ENCODE data around the gene SCNN1A.
A peak's percentile ranks its signal among the peaks of the same experiment; 100 is the strongest.

SCNN1A gene

GRCh38 chr12:6367969-6368892 is 7.1 kb downstream of the SCNN1A start:
- DNase-seq: no peak

GRCh38 chr12:6367065-6367968 is 8.0 kb downstream of the SCNN1A start:
- peak; percentile 61 for DNase-seq

DNA sequence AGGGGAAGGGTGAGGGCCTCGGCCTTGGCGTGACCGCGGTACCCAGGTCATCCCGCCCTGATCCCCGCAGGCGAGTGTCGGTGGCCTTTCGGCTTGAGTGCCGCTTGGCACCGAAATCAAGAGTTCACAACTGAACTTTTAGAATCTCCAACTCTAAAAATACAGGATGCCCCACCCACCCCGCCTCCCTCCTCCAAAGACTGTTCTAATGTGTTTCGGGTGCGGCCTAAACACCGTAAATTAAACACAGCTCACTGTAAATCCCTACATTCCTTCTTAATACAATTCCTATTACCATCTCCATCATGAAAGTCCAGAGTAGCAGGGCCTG is 11.4 kb downstream of the SCNN1A start:
- no peak for DNase-seq

- DNase-seq: peak; percentile 54
These were observed 11.9 kb downstream of the SCNN1A start for GRCh38 chr12:6363330-6364043.

GRCh38 chr12:6363010-6363329 is 12.4 kb downstream of the SCNN1A start:
- no peak for DNase-seq

DNA sequence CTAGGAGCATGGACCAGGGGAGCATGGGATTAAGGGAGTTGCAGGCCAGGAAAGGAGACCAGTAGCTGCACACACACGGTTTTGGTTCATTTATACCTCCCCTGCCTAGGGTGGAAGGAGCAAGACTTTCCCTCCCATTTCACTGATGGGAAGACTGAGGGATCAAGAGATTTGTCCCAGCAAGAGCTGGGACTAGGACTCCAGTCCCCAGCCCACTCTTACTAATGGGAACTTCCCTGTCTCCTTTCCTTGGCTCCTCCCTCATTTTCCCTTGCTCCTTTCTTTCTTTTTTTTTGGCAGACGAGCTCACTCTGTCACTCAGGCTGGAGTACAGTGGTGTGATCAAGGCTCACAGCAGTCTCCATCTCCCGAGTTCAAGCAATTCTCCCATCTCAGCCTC is 13.0 kb downstream of the SCNN1A start:
- no peak for DNase-seq

GRCh38 chr12:6361834-6362233 is 13.5 kb downstream of the SCNN1A start:
- no peak for DNase-seq

DNA sequence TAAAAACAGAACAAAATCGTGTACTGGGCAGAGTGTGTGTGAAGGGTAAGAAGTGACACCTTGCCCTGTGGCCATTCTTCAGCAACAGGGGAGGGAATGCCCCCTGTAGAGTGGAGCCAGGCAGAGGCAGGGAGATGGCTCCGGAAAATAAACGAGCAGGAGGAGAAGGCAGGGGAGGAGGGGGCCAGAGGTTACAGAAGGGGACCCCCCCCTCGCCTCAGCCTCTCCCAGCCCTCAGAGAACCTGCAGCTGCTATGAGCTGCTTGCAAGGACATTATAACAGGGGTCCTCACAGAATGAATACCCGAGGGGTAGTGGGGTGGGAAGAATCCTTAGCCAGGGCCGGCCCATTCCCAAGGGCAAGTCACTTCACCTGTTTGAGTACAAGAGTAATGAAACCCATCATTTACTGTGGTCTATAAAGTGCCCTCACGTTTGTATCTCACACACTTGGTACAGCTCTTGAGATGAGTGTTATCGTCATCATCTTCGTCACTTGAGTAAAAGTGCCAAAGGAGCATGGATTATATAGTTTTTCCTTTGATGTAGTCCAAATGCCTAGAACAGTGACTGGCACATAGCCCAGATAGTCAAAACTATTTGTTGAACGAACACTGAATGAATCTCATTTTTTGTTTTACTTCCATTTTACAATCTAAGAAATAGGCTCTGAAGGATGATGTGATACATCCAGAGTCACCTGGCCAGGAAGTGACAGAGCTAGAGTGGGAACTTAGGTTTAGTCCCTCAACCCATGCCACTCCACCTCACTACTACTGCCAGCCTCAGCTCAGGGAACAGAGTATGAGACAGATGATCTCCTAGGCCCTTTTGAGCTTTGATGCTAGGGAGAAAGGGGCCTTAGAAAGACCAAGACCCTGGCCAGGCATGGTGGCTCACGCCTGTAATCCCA is 14.5 kb downstream of the SCNN1A start:
- no peak for DNase-seq

- DNase-seq: no peak
These were observed 15.2 kb downstream of the SCNN1A start for GRCh38 chr12:6360080-6360571.

GRCh38 chr12:6358881-6359280 is 16.5 kb downstream of the SCNN1A start:
- no peak for DNase-seq

GRCh38 chr12:6356374-6356820 is 19.0 kb downstream of the SCNN1A start:
- no peak for DNase-seq

DNA sequence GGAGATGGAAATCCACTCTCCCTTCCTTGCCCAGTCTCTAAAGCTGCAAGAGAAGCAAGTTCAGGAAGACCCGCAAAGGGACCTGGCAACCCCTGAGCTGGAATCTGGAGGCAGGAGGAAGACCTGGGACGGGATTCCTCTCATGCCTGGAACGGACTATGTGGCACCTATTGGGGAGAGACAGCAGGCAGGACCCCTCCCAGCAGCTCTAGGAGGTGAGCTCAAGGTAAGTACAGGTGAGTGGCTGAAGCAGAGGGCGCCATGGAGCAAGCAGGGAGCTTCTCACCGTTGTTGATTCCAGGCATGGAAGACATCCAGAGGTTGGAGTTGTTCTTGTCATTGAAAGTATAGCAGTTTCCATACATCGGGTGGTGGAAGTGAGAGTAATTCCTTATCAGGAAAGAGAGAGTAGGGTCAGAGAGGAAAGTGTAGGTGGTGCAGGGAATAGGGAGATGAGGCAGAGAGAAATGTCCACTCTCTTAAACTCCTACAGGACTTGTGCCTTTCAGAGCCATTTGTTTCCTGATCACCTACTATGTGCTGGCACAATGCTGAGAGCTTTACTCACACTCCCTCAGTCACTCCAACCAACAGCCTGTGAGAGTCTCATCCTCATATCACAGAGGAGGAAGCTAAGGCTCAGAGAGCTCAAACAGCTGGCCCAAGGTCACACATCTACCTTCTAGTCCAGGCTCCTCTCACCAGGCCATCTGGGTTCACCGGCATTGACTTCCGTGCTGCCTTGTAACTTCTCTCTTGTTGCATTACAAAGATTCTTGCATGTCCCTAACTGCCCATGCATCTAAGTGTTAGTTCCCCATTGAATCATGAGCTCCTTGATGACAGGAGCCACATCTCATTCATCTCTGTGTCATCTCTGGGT is 19.6 kb downstream of the SCNN1A start:
- no peak for DNase-seq

DNA sequence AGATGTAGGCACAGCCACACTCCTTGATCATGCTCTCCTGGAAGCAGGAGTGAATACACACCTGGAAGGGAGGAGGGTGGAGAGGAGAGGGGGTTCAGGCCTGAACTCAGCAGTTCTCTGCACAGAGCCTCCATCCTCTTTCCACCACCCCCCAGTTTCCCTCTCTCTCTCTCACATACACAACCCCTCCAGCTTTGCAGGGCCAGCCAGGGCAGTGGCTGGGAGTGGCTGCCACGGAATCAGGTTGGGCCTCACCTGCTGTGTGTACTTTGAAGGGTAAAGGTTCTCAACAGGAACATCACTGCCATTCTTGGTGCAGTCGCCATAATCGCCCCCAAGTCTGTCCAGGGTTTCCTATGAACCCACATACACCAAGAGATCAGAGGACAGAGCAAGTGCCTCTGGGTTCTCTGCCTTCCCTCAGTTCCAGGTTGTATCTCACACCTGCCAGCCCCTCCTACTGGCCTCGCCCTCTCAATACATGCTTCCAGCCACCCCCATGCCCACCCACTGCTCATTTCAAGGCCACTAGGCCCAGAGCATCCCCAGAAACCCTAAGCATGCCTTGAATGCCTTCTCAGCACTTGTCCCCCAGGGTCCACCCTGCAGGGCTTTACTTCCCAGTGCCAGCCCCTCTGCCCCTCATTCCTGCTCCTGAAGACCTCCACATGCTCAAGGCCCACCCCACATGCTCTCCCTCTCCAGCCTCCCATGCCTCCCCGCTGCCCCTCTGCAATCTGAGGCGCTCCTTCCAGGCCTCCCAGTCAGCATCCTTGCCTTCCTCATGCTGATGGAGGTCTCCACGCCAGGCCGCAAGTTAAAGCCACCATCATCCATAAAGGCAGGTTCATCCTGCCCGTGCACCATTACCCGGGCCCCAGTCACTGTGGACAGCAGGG is 20.6 kb downstream of the SCNN1A start:
- DNase-seq: no peak

DNA sequence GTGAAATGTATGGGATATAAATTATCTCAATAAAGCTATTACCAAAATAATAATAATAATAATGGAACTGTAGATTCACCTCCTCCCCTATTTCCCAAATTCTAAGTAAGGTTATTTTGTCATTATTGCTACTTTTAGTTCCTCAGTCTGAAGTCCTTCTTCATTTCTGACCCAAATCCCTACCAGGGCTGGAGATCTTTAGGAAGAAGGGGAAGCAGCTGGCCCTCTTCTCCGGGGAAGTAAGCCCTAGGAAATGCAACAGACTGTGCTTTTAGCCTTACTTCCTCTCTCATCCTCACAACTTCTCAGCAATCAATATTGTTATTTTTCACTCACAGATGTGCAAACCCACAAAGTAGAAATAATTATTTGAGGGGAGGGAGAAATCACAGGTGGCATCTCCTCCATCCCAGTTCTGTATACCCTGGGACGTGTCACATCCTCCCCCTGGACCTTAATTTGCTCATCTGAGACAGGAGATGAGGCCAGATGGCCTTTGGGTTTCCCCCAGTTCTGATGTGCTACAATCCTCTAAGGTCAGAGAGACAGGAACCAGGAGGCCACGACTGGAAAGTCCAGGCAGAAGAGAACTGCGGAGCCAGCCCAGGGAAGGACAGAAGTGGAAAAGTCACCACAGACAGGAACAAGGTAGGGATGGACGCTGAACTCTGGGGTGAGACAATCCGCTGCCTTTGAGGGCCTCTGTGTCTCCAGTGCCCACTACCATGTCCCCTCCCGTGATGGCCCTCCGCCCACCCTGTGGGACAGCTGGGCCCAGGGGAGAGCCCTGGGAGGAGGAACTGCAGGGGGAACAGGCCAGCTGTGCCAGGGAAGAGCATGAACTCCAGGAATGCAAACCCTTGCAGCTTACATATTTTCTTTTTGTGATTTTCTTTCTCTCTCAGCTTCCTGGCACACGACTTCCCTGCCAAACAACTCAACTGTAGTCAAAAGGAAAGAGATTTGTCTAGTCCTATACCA is 22.9 kb downstream of the SCNN1A start:
- DNase-seq: no peak

DNA sequence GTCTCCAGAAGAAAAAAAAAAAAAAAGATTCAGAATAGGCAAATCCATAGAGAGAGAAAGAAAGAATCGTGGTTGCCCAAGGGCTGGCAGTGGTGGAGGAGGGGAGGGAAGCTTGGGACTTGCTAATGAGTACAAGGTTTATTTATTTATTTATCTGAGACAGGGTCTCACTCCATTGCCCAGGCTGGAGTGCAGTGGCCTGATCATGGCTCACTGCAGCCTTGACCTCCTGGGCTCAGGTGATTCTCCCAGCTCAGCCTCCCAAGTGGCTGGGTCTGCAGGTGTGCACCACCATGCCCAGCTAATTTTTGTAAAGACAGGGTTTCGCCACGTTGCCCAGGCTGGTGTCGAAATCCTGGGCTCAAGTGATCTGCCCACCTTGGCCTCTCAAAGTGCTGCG is 23.7 kb downstream of the SCNN1A start:
- no peak for DNase-seq

GRCh38 chr12:6347367-6348338 is 27.7 kb downstream of the SCNN1A start:
- no peak for DNase-seq

- no peak for DNase-seq
These were observed 28.4 kb downstream of the SCNN1A start for GRCh38 chr12:6346942-6347341.

All from fibroblast of skin of right biceps (primary cell).